ENCODE measurements around the gene LAPTM5. TPM values are rescaled to one million over a fixed set of nuclear protein-coding genes. Genes with fewer than 3 reads are reported as not detected.

LAPTM5 gene
- total and polyA plus RNA-seq, 2 of the 8 experiments (the other 6 are each of a cell fraction or from before 2014, with no cell fraction given), result 0.37 to 1.4 TPM

DNA sequence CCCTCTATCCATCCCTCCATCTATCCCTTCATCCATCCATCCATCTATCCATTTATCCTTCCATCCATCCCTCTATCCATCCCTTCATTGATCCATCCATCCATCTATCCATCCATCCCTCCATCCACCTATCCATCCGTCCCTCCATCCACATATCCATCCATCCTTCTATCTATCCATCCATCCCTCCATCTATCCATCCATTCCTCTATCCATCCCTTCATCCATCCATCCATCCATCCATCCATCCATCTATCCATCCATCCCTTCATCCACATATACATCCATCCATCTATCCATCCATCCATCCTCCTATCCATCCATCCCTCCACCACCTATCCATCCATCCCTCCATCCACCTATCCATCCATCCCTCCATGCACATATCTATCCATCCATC lies 57.8 kb downstream of the LAPTM5 start:
- 74 to 100% methylated on average over 1 of the region's 1 CpG for WGBS, 2 experiments (ENCODE audit: extremely low coverage in 1 of 2, insufficient coverage in 1 of 2, insufficient read length in 1 of 2, insufficient replicate concordance in 2 of 2, low coverage in 1 of 2, low lambda C conversion rate in 2 of 2, missing lambda C conversion rate in 1 of 2)
- CTCF ChIA-PET (ENCODE audit: partially characterized antibody), result interaction anchor here (1.3 kb wide), 1 partner anchor 319 kb away, joined by 4 read pairs; no protein-coding TSS in a partner anchor

More for the DNA sequence above, 57.8 kb downstream of the LAPTM5 start:
- H3K9ac ChIP-seq (replicated peaks in 1 of 4; ENCODE audit: extremely low read depth in 1 of 4, low read depth in 3 of 4, low read length in 3 of 4), result no peak overlapping the region
- H2BK20ac ChIP-seq (ENCODE audit: low read length), result no peak overlapping the region
- no peak overlapping the region for H4K91ac ChIP-seq (replicated peaks; ENCODE audit: insufficient read length, low read length)
- H3K4me1 ChIP-seq (replicated peaks in 1 of 4; ENCODE audit: control insufficient read depth in 3 of 4, insufficient read depth in 4 of 4, low read length in 3 of 4), result peaks cover 0 to 3% (median 0%) of the 10 kb centered on the region in 4 experiments; a peak in 3 of 7 replicates
- no peak overlapping the region for H2BK12ac ChIP-seq (ENCODE audit: low read depth, low read length)
- H3K4me2 ChIP-seq (ENCODE audit: insufficient read depth in 1 of 2, low read depth in 2 of 2, low read length in 2 of 2), result no peak overlapping the region
- H3K79me2 ChIP-seq (ENCODE audit: control insufficient read depth in 1 of 2, insufficient read depth in 2 of 2, low read length in 2 of 2), result no peaks in the 10 kb centered on the region
- H3K18ac ChIP-seq (ENCODE audit: extremely low read depth, low read length), result no peak overlapping the region
- H4K5ac ChIP-seq (ENCODE audit: insufficient read length, low read depth, low read length), result no peak overlapping the region
- H3K27ac ChIP-seq (ENCODE audit: low read depth, low read length), result no peak overlapping the region
- H3K36me3 ChIP-seq (ENCODE audit: control insufficient read depth in 2 of 4, insufficient read depth in 4 of 4, low read length in 3 of 4), result no peaks in the 10 kb centered on the region
- H3K23ac ChIP-seq (ENCODE audit: insufficient read length), result no peak overlapping the region
- no peak overlapping the region for H2AFZ ChIP-seq (ENCODE audit: low read length)
- no peak overlapping the region for H3K4ac ChIP-seq (replicated peaks; ENCODE audit: insufficient read length, low read depth, low read length)
- POLR2A ChIA-PET (ENCODE audit: partially characterized antibody), result no interaction called here
- no peak overlapping the region for H3K4me3 ChIP-seq (ENCODE audit: extremely low read depth in 1 of 4, insufficient read depth in 2 of 4, low read depth in 3 of 4, low read length in 4 of 4)
- DNase-seq (ENCODE audit: low read depth in 1 of 2, low spot score in 2 of 2), result no peak
- no peak overlapping the region for H2BK5ac ChIP-seq (ENCODE audit: low read depth, low read length)
- no peaks in the 10 kb centered on the region for H3K27me3 ChIP-seq (replicated peaks in 1 of 4; ENCODE audit: control insufficient read depth in 3 of 4, extremely low read depth in 1 of 4, insufficient read depth in 3 of 4, low read length in 3 of 4)
- H3K14ac ChIP-seq (ENCODE audit: insufficient read length), result no peak overlapping the region
- no peak overlapping the region for H3K56ac ChIP-seq (replicated peaks; ENCODE audit: insufficient read length, low read depth, low read length)
- H2AK5ac ChIP-seq (ENCODE audit: low read depth, low read length), result no peak overlapping the region
- H3K9me3 ChIP-seq (ENCODE audit: insufficient read depth in 2 of 2, low read depth in 1 of 2, low read length in 1 of 2), result no peaks in the 10 kb centered on the region
- no peak for FAIRE-seq
- H2BK15ac ChIP-seq (ENCODE audit: low read length), result no peak overlapping the region
- no peaks in the 10 kb centered on the region for H3K79me1 ChIP-seq (ENCODE audit: low read depth, low read length)
- H3K23me2 ChIP-seq (ENCODE audit: low read depth, low read length), result peaks cover 11% of the 10 kb centered on the region; the same call in 1 of the 2 replicates
- H4K8ac ChIP-seq (ENCODE audit: extremely low read depth, insufficient read depth, low read length), result no peak overlapping the region
- TF ChIP-seq SIRT6 (IDR thresholded peaks at IDR 0.05; ENCODE audit: low read length) (no peak), PHF8 (conservative IDR thresholded peaks at IDR 0.05; ENCODE audit: low read depth, low read length) (no peak), FOSL1 (IDR thresholded peaks at IDR 0.05; ENCODE audit: insufficient read depth, low read depth, low read length) (no peak), RFX5 (IDR thresholded peaks at IDR 0.05; ENCODE audit: borderline replicate concordance, low read depth, low read length) (no peak), E2F6 (IDR thresholded peaks at IDR 0.05) (no peak), CTBP2 (IDR thresholded peaks at IDR 0.05; ENCODE audit: borderline replicate concordance, insufficient read depth, insufficient read length, low read length) (no peak), SUZ12 (IDR thresholded peaks at IDR 0.05; ENCODE audit: low read length) (no peak), SRF (IDR thresholded peaks at IDR 0.05; ENCODE audit: low read depth, low read length) (no peak), EGR1 (IDR thresholded peaks at IDR 0.05; ENCODE audit: borderline replicate concordance, low read depth, low read length) (no peak), TAF1 (IDR thresholded peaks at IDR 0.05; ENCODE audit: low read depth, low read length) (no peak), RBBP5 (IDR thresholded peaks at IDR 0.05; ENCODE audit: borderline replicate concordance, low read depth, low read length) (no peak)
- no peak overlapping the region for H2BK120ac ChIP-seq (replicated peaks; ENCODE audit: low read depth, low read length)
- H4K20me1 ChIP-seq (replicated peaks in 1 of 2; ENCODE audit: control insufficient read depth in 1 of 2, insufficient read depth in 2 of 2, low read length in 2 of 2), result peaks cover 0 to 3% of the 10 kb centered on the region in 2 experiments
